Motor neuron (in vitro differentiated cells): ENCODE results near the gene CLIP2. TPM values are rescaled to one million over a fixed set of nuclear protein-coding genes. Genes with fewer than 3 reads are reported as not detected.
A peak's percentile ranks its signal among the peaks of the same experiment; 100 is the strongest.
"Not testable (repeated sequence)": the region's sequence is repeated elsewhere in the genome, so short reads cannot be mapped to it uniquely, and the experiment has no call there.

ENCODE experiments used
- ATAC-seq, 8 experiments: fragments of 200-7000 bp; cut with Tn5 transposase; replicated peaks in 6 of 8; 2 replicates each; pipeline ENCODE4 v1.8.0; 2021; ENCODE audit warnings: mild to moderate bottlenecking in 8 of 8, moderate library complexity in 8 of 8
- H3K27ac ChIP-seq, 2 donors: fragments of 250-450 bp; sonication (Bioruptor Pico); 2 replicates each; pipeline ENCODE4 v1.9.0; 2021; ENCODE audit warnings: antibody characterized with exemption in 2 of 2, mild to moderate bottlenecking in 2 of 2, moderate library complexity in 1 of 2
- H3K4me1 ChIP-seq, 2 donors: fragments of 250-450 bp; sonication (Bioruptor Pico); replicated peaks in 1 of 2; 2 replicates each; pipeline ENCODE4 v1.6.1; 2021; ENCODE audit warnings: antibody characterized with exemption in 2 of 2, mild to moderate bottlenecking in 2 of 2, moderate library complexity in 1 of 2
- H3K4me3 ChIP-seq, 5 donors: fragments of 250-450 bp; sonication (Bioruptor Pico); 2 replicates each; pipeline ENCODE4 v1.9.0; 2021; ENCODE audit warnings: antibody characterized with exemption in 5 of 5, mild to moderate bottlenecking in 5 of 5, moderate library complexity in 4 of 5
- WGBS, 10 experiments: fragments of 450-650 bp; shearing (Covaris generic); methylation state at CpG; one replicate each; pipeline ENCODE4 v1.0.0; 2022; 5-methylcytosine and 5-hydroxymethylcytosine counted together
- in situ Hi-C, 9 experiments: fragments of 400-800 bp; cut with MboI; loops; one replicate each; pipeline ENCODE4 v1.15.0; 2021; ENCODE audit warnings: low sequenced_read_pairs in 9 of 9, low pct_unique_long_range_greater_than_20kb in 2 of 9; ENCODE audit not compliant: unreplicated experiment in 9 of 9
- total RNA-seq, 8 experiments: library from RNA; unstranded; fragments of 300-600 nt; gene quantifications; 2 replicates each; pipeline versions ENCODE4 v1.2.3 to v1.2.4, GENCODE V29; 2022

The CLIP2 gene
- total RNA-seq, 8 experiments from 2014 or later: 11.3 to 51.8 (median 32.7) TPM

GRCh38 chr7:74398426-74398825 lies 109.2 kb downstream of the CLIP2 start:
- no peak for ATAC-seq
- Histone ChIP-seq H3K27ac (no peak overlapping the region), H3K4me1 (no peaks in the 10 kb centered on the region), H3K4me3 (no peak overlapping the region)
- WGBS, 10 experiments: no CpG with 5 or more reads among the region's 8 CpGs
- in situ Hi-C loops: loop anchor here in 4 of 9 experiments (10.0 to 25.0 kb wide), 4 partner anchors 111 to 336 kb away; partner anchors contain the start of genes LAT2 (in 3 of the 4) and CLIP2 (in 1 of the 4)

- in situ Hi-C loops: loop anchor here in 4 of 9 experiments (10.0 to 25.0 kb wide), 4 partner anchors 112 to 337 kb away; partner anchors contain the start of genes LAT2 (in 3 of the 4) and CLIP2 (in 1 of the 4)
- no peak overlapping the region for H3K27ac ChIP-seq
- no peak for ATAC-seq
- 50 to 100% (median 100%) methylated on average over 1 to 4 of the region's 6 CpGs; no CpG with 5 or more reads in 5 of the 10 experiments for WGBS, 10 experiments
- no peaks in the 10 kb centered on the region for H3K4me1 ChIP-seq
- no peak overlapping the region for H3K4me3 ChIP-seq
These were observed 109.8 kb downstream of the CLIP2 start for GRCh38 chr7:74399006-74399405.

- WGBS, 10 experiments: 71 to 96% methylated on average over 4 to 10 of the region's 22 CpGs; no CpG with 5 or more reads in 8 of the 10 experiments
- ATAC-seq: peak in 5 of 8 experiments; percentile 2 to 23 (median 9)
- H3K27ac ChIP-seq: no peak overlapping the region
- H3K4me3 ChIP-seq: no peak overlapping the region
- H3K4me1 ChIP-seq: no peaks in the 10 kb centered on the region
- in situ Hi-C loops: loop anchor here in 3 of 9 experiments (25.0 kb wide), 3 partner anchors 162 to 637 kb away; no protein-coding TSS in a partner anchor
These were observed 111.4 kb downstream of the CLIP2 start for GRCh38 chr7:74400420-74401136.

GRCh38 chr7:74401137-74401859 lies 112.1 kb downstream of the CLIP2 start:
- no peak overlapping the region for H3K27ac ChIP-seq
- H3K4me3 ChIP-seq: no peak overlapping the region
- peak; percentile 47 to 92 (median 65) for ATAC-seq
- in situ Hi-C loops: loop anchor here in 3 of 9 experiments (25.0 kb wide), 3 partner anchors 161 to 636 kb away; no protein-coding TSS in a partner anchor
- no peaks in the 10 kb centered on the region for H3K4me1 ChIP-seq
- WGBS, 10 experiments: 0 to 35% (median 19%) methylated on average over 1 to 7 of the region's 14 CpGs; no CpG with 5 or more reads in 4 of the 10 experiments

GRCh38 chr7:74402668-74403067 lies 113.5 kb downstream of the CLIP2 start:
- H3K27ac ChIP-seq, ATAC-seq, H3K4me1 ChIP-seq, H3K4me3 ChIP-seq: not testable (repeated sequence)
- in situ Hi-C loops: loop anchor here in 3 of 9 experiments (25.0 kb wide), 3 partner anchors 160 to 635 kb away; no protein-coding TSS in a partner anchor
- WGBS, 10 experiments: 60 to 100% (median 87%) methylated on average over 1 to 2 of the region's 3 CpGs; no CpG with 5 or more reads in 4 of the 10 experiments

- 88 to 100% (median 93%) methylated on average over 1 to 7 of the region's 30 CpGs; no CpG with 5 or more reads in 6 of the 10 experiments for WGBS, 10 experiments
- ATAC-seq: no peak
- Histone ChIP-seq H3K4me3 (no peak overlapping the region), H3K27ac (no peak overlapping the region), H3K4me1 (no peaks in the 10 kb centered on the region)
- in situ Hi-C loops: loop anchor here in 3 of 9 experiments (25.0 kb wide), 3 partner anchors 159 to 634 kb away; no protein-coding TSS in a partner anchor
These were observed 114.5 kb downstream of the CLIP2 start for GRCh38 chr7:74403521-74404387.

- H3K4me3 ChIP-seq: no peak overlapping the region
- H3K4me1 ChIP-seq: no peaks in the 10 kb centered on the region
- 100% methylated on average over 2 of the region's 8 CpGs; no CpG with 5 or more reads in 9 of the 10 experiments for WGBS, 10 experiments
- in situ Hi-C loops: loop anchor here in 3 of 9 experiments (25.0 kb wide), 3 partner anchors 158 to 633 kb away; no protein-coding TSS in a partner anchor
- peak in 3 of 8 experiments; percentile 1 to 7 (median 7) for ATAC-seq
- H3K27ac ChIP-seq: no peak overlapping the region
These were observed 115.1 kb downstream of the CLIP2 start for GRCh38 chr7:74404388-74404700.

GRCh38 chr7:74404741-74405140 lies 115.5 kb downstream of the CLIP2 start:
- 80 to 100% (median 94%) methylated on average over 2 to 6 of the region's 15 CpGs; no CpG with 5 or more reads in 6 of the 10 experiments for WGBS, 10 experiments
- ATAC-seq: peak in 3 of 8 experiments; percentile 9 to 14 (median 11)
- H3K27ac ChIP-seq: no peak overlapping the region
- in situ Hi-C loops: loop anchor here in 3 of 9 experiments (25.0 kb wide), 3 partner anchors 158 to 633 kb away; no protein-coding TSS in a partner anchor
- no peak overlapping the region for H3K4me3 ChIP-seq
- H3K4me1 ChIP-seq: no peaks in the 10 kb centered on the region

- in situ Hi-C loops: loop anchor here in 3 of 9 experiments (25.0 kb wide), 3 partner anchors 157 to 632 kb away; no protein-coding TSS in a partner anchor
- peak in 6 of 8 experiments; percentile 24 to 56 (median 34) for ATAC-seq
- Histone ChIP-seq H3K4me1 (no peaks in the 10 kb centered on the region), H3K27ac (no peak overlapping the region), H3K4me3 (no peak overlapping the region)
- 32 to 100% (median 48%) methylated on average over 1 to 8 of the region's 31 CpGs; no CpG with 5 or more reads in 6 of the 10 experiments for WGBS, 10 experiments
These were observed 116.1 kb downstream of the CLIP2 start for GRCh38 chr7:74405191-74405898.

GRCh38 chr7:74405899-74406512 lies 116.8 kb downstream of the CLIP2 start:
- H3K4me3 ChIP-seq: no peak overlapping the region
- in situ Hi-C loops: loop anchor here in 3 of 9 experiments (25.0 kb wide), 3 partner anchors 156 to 631 kb away; no protein-coding TSS in a partner anchor
- 80 to 97% (median 90%) methylated on average over 5 to 10 of the region's 20 CpGs; no CpG with 5 or more reads in 5 of the 10 experiments for WGBS, 10 experiments

GRCh38 chr7:74407958-74408357 lies 118.8 kb downstream of the CLIP2 start:
- no peak overlapping the region for H3K4me3 ChIP-seq
- H3K27ac ChIP-seq: no peak overlapping the region
- H3K4me1 ChIP-seq: no peaks in the 10 kb centered on the region
- 33 to 100% (median 69%) methylated on average over 1 to 4 of the region's 4 CpGs; no CpG with 5 or more reads in 2 of the 10 experiments for WGBS, 10 experiments
- in situ Hi-C loops: loop anchor here in 3 of 9 experiments (25.0 kb wide), 3 partner anchors 154 to 629 kb away; no protein-coding TSS in a partner anchor
- no peak for ATAC-seq

More at GRCh38 chr7:74405899-74406512, 116.8 kb downstream of the CLIP2 start:
- H3K27ac ChIP-seq: no peak overlapping the region
- no peaks in the 10 kb centered on the region for H3K4me1 ChIP-seq
- ATAC-seq: peak in 1 of 8 experiments; percentile 18
